NCI-H1694 (cell line): ENCODE results near the gene PGAP6.
"Not testable (repeated sequence)": the region's sequence is repeated elsewhere in the genome, so short reads cannot be mapped to it uniquely, and the experiment has no call there.

Source experiments
- DNase-seq: peaks from one replicate; lab custom pipeline; 2025; lab: John Stamatoyannopoulos, UW

Gene PGAP6

GRCh38 chr16:349211-349610, 32.6 kb downstream of the PGAP6 start:
- no peak for DNase-seq

DNA sequence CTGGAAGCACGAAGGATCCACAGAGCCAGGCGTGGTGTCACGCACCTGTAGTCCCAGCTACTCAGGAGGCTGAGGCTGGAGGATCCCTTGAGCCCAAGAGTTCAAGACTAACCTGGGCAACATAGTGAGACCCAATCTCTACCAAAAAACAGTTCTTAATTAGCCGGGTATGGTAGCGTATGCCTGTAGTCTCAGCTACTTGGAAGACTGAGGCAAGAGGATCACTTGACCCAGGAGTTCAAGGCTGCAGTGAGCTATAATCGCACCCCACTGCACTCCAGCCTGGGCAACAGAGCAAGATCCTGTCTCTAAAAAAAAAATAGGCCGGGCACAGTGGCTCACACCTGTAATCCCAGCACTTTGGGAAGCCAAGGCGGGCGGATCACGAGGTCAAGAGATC, 33.3 kb downstream of the PGAP6 start:
- not testable (repeated sequence) for DNase-seq

- no peak for DNase-seq
These were observed 34.6 kb downstream of the PGAP6 start for GRCh38 chr16:347203-347602.

GRCh38 chr16:346587-346986, 35.2 kb downstream of the PGAP6 start:
- no peak for DNase-seq

DNA sequence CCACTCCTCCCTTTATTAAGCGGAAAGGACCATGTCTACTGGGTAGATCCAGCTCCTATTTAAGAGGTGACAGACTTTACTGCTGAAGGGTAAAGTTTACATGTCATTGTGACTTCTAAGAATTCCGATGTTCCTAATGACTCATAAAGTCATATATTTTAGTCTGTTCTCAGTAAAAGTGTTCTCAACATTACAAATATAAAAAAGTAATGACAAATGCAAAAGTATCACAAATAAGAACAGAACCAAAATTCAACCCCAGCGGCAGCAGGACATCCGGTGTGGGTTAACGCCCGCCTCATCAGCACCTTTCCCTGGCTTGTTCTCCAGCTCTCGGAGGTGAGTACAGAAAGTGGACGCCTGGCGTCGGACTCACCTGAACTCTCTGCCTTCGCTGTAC, 36.0 kb downstream of the PGAP6 start:
- DNase-seq: no peak

DNA sequence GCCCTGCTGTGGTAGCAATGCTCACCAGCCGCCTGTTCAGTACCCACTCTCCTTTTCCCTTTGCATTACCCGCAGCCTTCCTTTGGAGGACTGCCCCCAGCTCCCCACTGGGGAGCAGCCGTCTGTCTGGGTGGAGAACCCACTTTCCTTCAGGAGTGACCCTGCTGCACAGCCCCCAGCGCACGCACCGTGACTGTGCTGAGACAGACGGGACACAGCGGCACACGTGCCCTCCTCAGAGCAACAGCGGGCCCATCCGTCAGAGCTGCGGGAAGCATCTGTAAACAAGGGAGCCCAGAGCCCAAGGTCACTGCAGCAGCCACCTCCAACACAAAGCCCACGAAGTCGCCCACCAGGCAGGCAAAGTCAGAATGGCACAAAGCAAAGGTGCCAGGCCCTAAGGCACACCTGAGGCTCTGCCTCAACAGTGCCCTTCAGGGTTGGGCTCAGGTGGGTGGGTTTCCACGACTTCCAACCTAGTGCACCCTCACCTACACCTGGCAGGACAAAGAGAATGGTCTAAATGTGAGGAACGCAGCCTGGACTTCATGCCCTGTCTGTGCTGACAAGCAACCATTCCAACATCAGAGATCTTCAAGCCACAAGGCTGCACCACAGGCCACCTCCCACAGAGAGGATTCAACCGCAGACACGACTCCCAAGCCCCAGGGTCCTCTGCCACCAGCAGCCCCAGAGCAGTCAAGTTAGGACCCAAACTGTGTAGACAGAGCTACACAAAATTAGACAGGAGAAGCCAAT, 39.1 kb downstream of the PGAP6 start:
- DNase-seq: no peak

DNA sequence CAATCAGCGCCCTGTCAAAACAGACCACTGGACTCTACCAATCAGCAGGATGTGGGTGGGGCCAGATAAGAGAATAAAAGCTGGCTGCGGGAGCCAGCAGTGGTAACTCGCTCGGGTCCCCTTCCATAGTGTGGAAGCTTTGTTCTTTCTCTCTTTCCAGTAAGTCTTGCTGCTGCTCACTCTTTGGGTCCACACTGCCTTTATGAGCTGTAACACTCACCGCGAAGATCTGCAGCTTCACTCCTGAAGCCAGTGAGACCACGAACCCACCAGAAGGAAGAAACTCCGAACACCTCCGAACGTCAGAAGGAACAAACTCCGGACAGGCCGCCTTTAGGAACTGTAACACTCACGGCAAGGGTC, 39.8 kb downstream of the PGAP6 start:
- not testable (repeated sequence) for DNase-seq

DNA sequence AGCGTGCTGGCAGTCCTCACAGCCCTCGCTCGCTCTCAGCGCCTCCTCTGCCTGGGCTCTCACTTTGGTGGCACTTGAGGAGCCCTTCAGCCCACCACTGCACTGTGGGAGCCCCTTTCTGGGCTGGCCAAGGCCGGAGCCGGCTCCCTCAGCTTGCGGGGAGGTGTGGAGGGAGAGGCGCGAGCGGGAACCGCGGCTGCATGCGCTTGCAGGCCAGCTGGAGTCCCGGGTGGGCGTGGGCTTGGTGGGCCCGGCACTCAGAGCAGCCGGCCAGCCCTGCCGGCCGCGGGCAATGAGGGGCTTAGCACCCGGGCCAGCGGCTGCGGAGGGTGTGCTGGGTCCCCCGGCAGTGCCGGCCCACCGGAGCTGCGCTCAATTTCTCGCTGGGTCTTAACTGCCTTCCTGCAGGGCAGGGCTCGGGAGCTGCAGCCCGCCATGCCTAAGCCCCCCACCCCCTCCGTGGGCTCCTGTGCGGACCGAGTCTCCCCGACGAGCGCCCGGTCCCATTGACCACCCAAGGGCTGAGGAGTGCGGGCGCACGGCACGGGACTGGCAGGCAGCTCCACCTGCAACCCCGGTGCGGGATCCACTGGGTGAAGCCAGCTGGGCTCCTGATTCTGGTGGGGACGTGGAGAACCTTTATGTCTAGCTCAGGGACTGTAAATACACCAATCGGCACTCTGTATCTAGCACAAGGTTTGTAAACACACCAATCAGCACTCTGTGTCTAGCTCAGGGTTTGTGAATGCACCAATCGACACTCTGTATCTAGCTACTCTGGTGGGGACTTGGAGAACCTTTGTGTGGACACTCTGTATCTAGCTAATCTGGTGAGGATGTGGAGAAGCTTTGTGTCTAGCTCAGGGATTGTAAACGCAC, 40.4 kb downstream of the PGAP6 start:
- not testable (repeated sequence) for DNase-seq

- no peak for DNase-seq
These were observed 41.2 kb downstream of the PGAP6 start for GRCh38 chr16:340370-341091.

DNA sequence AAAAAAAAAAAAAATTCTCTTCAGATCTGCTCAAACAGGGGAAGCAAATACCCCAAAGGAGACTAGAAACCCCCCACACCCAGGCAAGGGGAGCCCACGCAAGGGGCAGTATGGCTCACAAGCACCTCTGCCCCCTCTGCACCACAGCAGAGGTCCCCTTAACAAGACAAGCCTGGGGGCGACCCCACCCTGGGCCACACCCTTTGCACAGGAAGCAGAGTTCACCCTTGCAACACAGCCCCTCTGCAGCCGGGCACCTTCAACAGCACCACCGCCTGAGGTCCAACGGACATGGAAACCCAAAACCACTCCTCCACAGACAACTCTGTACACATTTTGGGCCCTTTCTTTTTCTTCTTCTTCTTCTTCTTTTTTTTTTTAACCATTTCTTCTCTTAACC, 42.1 kb downstream of the PGAP6 start:
- DNase-seq: no peak

- no peak for DNase-seq
These were observed 43.7 kb downstream of the PGAP6 start for GRCh38 chr16:337975-338575.

GRCh38 chr16:337437-337836, 44.3 kb downstream of the PGAP6 start:
- no peak for DNase-seq

- no peak for DNase-seq
These were observed 45.5 kb downstream of the PGAP6 start for GRCh38 chr16:336269-336668.

- not testable (repeated sequence) for DNase-seq
These were observed 46.7 kb downstream of the PGAP6 start for GRCh38 chr16:334861-335632.

- DNase-seq: not testable (repeated sequence)
These were observed 47.5 kb downstream of the PGAP6 start for GRCh38 chr16:334164-334832.

- DNase-seq: no peak
These were observed 48.2 kb downstream of the PGAP6 start for GRCh38 chr16:333406-334094.

DNA sequence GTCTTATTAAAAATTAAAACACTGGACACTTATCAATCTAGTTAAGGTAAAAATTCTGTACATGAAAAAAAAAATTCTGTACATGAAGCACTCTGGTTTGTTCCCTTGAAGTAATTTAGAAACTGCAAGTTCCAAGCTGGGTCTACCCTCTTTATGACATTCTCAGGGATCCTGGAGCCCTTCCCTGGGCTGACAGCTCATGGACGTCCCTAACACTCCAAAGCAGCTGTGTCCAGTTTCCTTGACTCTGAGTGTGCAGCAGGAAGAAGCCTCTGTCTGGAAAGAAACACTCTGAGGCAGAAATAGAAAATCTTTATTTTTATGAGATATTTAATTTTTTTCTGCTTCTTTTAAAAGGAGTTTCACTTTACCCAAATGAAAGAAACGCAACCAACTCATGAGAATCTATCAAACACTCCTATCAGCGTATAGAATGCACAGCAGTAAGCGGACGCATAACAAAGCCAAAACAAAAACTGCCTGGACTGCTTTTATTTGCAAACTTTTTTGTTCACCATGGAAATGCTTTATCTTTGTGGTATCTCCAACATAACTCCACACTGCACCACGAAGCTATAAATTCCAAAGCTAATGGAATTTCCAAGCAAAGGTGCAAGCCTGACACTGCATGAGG, 50.5 kb downstream of the PGAP6 start:
- not testable (repeated sequence) for DNase-seq

DNA sequence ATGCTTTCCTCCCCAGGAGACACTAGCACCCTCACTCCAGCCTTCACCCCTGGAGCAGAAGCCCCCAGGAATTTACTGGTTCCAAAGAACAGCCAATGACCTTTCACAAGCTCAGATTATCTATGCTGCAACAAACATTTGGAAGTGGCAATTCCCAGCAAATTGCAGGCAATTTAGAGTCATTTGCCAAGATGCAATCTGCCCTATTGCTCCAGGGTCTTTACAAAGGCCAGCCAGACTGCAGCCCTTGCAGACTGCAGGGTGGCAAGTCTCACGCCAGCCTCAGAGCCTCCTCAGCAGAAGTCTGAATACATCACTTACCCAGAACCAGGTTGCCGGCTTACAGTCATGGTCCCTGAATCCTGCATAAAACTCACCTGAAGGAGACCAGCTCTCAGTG, 51.0 kb downstream of the PGAP6 start:
- DNase-seq: no peak

GRCh38 chr16:325375-326145, 56.2 kb downstream of the PGAP6 start:
- DNase-seq: no peak
